PC-3 (cell line): ENCODE measurements around the gene BMP2. TPM values are rescaled to one million over a fixed set of nuclear protein-coding genes. Genes with fewer than 3 reads are reported as not detected.

ENCODE experiments used
- ATAC-seq: fragments of 200-7000 bp; cut with Tn5 transposase; 2 replicates; pipeline ENCODE4 v1.9.1; 2020; ENCODE audit warnings: mild to moderate bottlenecking, moderate library complexity
- BruUV-seq: library from RNA; stranded (reverse); fragments of 400-500 nt; replicated peaks from 2 replicates; lab custom pipeline; 2021; lab: Mats Ljungman, UMichigan
- CTCF ChIA-PET: fragments of 300-600 bp; sonication (Branson Sonifier 250); formaldehyde crosslinking; loops from one replicate; lab custom pipeline; 2022; ENCODE audit warnings: antibody characterized with exemption; lab: Charles Lee
- POLR2A ChIA-PET: fragments of 300-600 bp; sonication (Branson Sonifier 250); formaldehyde crosslinking; loops from one replicate; lab custom pipeline; 2022; ENCODE audit warnings: antibody characterized with exemption; ENCODE audit not compliant: unreplicated experiment; lab: Charles Lee
- DNase-seq: peaks from one replicate; pipeline ENCODE4 v3.0.0-alpha.2; 2015
- H2AFZ ChIP-seq: fragments of 300-600 bp; sonication (generic); 2 replicates; pipeline ENCODE4 v1.6.0; 2016; ENCODE audit warnings: antibody characterized with exemption, low read length
- H3F3A ChIP-seq: fragments of 300-600 bp; sonication (generic); one replicate; pipeline ENCODE4 v1.6.0; 2017; ENCODE audit warnings: antibody characterized with exemption, low read length, control low read depth, mild to moderate bottlenecking; ENCODE audit not compliant: unreplicated experiment
- H3K27ac ChIP-seq: fragments of 300-600 bp; sonication (generic); 2 replicates; pipeline ENCODE4 v1.5.1; 2016; ENCODE audit warnings: mild to moderate bottlenecking, low read length
- H3K27me3 ChIP-seq: fragments of 300-600 bp; sonication (generic); 2 replicates; pipeline ENCODE4 v1.6.1; 2016; ENCODE audit warnings: low read length, mixed read lengths
- H3K36me3 ChIP-seq: fragments of 300-600 bp; sonication (generic); 2 replicates; pipeline ENCODE4 v1.6.1; 2016; ENCODE audit warnings: low read depth, mixed run types, low read length, mixed read lengths
- H3K4me1 ChIP-seq: fragments of 300-600 bp; sonication (generic); 2 replicates; pipeline ENCODE4 v1.5.1; 2016; ENCODE audit warnings: low read length; ENCODE audit not compliant: insufficient read depth
- H3K4me2 ChIP-seq: fragments of 300-600 bp; sonication (generic); 2 replicates; pipeline ENCODE4 v1.6.0; 2016; ENCODE audit warnings: low read length
- H3K4me3 ChIP-seq: fragments of 300-600 bp; sonication (generic); 2 replicates; pipeline ENCODE4 v1.5.1; 2016; ENCODE audit warnings: mild to moderate bottlenecking, low read length, mixed read lengths
- H3K79me2 ChIP-seq: fragments of 300-600 bp; sonication (generic); 2 replicates; pipeline ENCODE4 v1.6.1; 2017; ENCODE audit warnings: low read length, mixed read lengths
- H3K9ac ChIP-seq: fragments of 300-600 bp; sonication (generic); 2 replicates; pipeline ENCODE4 v1.6.0; 2016; ENCODE audit warnings: mild to moderate bottlenecking, low read length
- H3K9me2 ChIP-seq: fragments of 300-600 bp; sonication (generic); replicated peaks from 2 replicates; pipeline ENCODE4 v1.6.1; 2016; ENCODE audit warnings: mixed run types, low read length, mixed read lengths
- H3K9me3 ChIP-seq: fragments of 300-600 bp; sonication (generic); 2 replicates; pipeline ENCODE4 v1.6.1; 2016; ENCODE audit warnings: low read length, mixed read lengths
- H4K20me1 ChIP-seq: fragments of 300-600 bp; sonication (generic); 2 replicates; pipeline ENCODE4 v1.6.1; 2016; ENCODE audit warnings: low read length, mixed read lengths
- EZH2 ChIP-seq: fragments of 300-600 bp; sonication (generic); IDR thresholded peaks from one replicate; pipeline ENCODE4 v1.6.1; 2017; ENCODE audit warnings: antibody characterized with exemption, mild to moderate bottlenecking, low read length; ENCODE audit not compliant: unreplicated experiment
- EZH2phosphoT487 ChIP-seq: fragments of 300-600 bp; sonication (generic); IDR thresholded peaks from 2 replicates; pipeline ENCODE4 v1.6.1; 2018; ENCODE audit warnings: mild to moderate bottlenecking, antibody characterized with exemption, low read length, borderline replicate concordance
- intact Hi-C: fragments of 100-400 bp; cut with micrococcal nuclease; formaldehyde crosslinking; loops from 2 replicates; pipeline ENCODE4 v1.9.0; 2023
- total RNA-seq: library from RNA; depleted of rRNA; stranded (reverse); fragments of >200 nt; gene quantifications from 2 replicates; pipeline ENCODE4 v1.2.3, GENCODE V29; 2014
- TF ChIP-seq, protein P1 (sequence below): fragments of 300-600 bp; sonication (generic); conservative IDR thresholded peaks from 2 replicates; pipeline ENCODE4 v1.5.1; 2017; ENCODE audit warnings: antibody characterized with exemption, low read depth, mild to moderate bottlenecking, low read length

The BMP2 gene
- total RNA-seq, 1 experiment from 2014 or later: 0.73 TPM

GRCh38 chr20:6811262-6812035 lies 44.0 kb downstream of the BMP2 start:
- no peaks in the 10 kb centered on the region for H3K79me2 ChIP-seq
- ATAC-seq: no peak
- ChIA-PET POLR2A (no interaction called here), CTCF (no interaction called here)
- H3K27me3 ChIP-seq: peaks cover 91% of the 10 kb centered on the region
- no peaks in the 10 kb centered on the region for H3K36me3 ChIP-seq
- no peak overlapping the region for H3K27ac ChIP-seq
- BruUV-seq: no TSS peak
- peaks cover 1% of the 10 kb centered on the region; the same call in 1 of the 2 replicates for H3K9me3 ChIP-seq
- no peak overlapping the region for H3K9ac ChIP-seq
- H3F3A ChIP-seq: no peaks in the 10 kb centered on the region
- TF ChIP-seq, protein P1, sequence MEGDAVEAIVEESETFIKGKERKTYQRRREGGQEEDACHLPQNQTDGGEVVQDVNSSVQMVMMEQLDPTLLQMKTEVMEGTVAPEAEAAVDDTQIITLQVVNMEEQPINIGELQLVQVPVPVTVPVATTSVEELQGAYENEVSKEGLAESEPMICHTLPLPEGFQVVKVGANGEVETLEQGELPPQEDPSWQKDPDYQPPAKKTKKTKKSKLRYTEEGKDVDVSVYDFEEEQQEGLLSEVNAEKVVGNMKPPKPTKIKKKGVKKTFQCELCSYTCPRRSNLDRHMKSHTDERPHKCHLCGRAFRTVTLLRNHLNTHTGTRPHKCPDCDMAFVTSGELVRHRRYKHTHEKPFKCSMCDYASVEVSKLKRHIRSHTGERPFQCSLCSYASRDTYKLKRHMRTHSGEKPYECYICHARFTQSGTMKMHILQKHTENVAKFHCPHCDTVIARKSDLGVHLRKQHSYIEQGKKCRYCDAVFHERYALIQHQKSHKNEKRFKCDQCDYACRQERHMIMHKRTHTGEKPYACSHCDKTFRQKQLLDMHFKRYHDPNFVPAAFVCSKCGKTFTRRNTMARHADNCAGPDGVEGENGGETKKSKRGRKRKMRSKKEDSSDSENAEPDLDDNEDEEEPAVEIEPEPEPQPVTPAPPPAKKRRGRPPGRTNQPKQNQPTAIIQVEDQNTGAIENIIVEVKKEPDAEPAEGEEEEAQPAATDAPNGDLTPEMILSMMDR: no peak
- TF ChIP-seq EZH2 (no peak), EZH2phosphoT487 (no peak)
- DNase-seq: no peak
- intact Hi-C loops: no loop called here
- no peak overlapping the region for H3K4me2 ChIP-seq
- no peaks in the 10 kb centered on the region for H3K4me1 ChIP-seq
- H4K20me1 ChIP-seq: no peaks in the 10 kb centered on the region
- H3K4me3 ChIP-seq: no peak overlapping the region
- H2AFZ ChIP-seq: no peak overlapping the region
- H3K9me2 ChIP-seq: no peaks in the 10 kb centered on the region

DNA sequence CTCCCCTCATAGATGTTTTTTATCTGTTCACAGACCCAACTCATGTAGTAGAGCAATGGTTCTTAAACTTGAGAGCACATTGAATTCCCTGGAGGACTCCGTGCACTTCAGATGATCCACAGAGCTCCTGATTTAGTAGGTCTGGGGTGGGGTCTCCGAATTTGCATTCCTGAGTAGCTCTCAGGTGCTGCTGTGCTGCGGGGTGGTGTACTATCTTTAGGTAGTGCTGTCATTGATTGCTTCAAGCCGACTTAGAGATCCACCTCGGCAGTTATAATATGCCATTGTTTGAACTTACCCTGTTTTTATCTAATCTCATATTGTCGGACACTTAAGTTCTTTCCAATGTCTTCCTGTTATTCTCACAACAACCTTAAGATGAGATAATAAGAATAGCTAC lies 45.0 kb downstream of the BMP2 start:
- Histone ChIP-seq H3K4me2 (no peak overlapping the region), H2AFZ (no peak overlapping the region), H3F3A (no peaks in the 10 kb centered on the region), H4K20me1 (no peaks in the 10 kb centered on the region), H3K4me3 (no peak overlapping the region), H3K79me2 (no peaks in the 10 kb centered on the region), H3K9ac (no peak overlapping the region), H3K36me3 (no peaks in the 10 kb centered on the region), H3K9me3 (no peaks in the 10 kb centered on the region), H3K9me2 (no peaks in the 10 kb centered on the region), H3K27ac (no peak overlapping the region), H3K4me1 (no peaks in the 10 kb centered on the region), H3K27me3 (peaks cover 86% of the 10 kb centered on the region)
- ChIA-PET POLR2A (no interaction called here), CTCF (no interaction called here)
- TF ChIP-seq, protein P1: no peak
- TF ChIP-seq EZH2phosphoT487 (no peak; the same call in 1 of the 2 replicates), EZH2 (no peak)
- ATAC-seq: no peak
- intact Hi-C loops: no loop called here
- no TSS peak for BruUV-seq
- no peak for DNase-seq

DNA sequence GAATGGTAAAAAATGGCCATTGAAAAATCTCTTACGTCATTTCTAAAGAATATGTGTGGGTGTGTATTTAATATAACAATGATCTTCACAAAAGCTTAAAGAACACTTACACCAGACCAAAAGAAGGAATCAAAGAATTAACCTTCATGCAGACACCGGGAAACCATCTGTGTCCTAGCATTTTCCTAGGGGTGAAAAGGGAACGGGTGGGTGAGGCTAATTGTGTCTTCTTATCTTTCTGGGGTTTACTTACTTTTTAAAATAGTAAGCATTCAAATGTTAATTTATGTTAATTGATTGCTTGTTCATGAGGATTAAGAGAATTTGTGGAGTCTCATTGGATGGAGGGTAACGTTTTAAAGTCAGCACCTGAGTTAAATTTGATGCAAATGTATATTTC lies 47.5 kb downstream of the BMP2 start:
- H3F3A ChIP-seq: no peaks in the 10 kb centered on the region
- no peaks in the 10 kb centered on the region for H3K9me3 ChIP-seq
- no peaks in the 10 kb centered on the region for H3K4me1 ChIP-seq
- H3K36me3 ChIP-seq: no peaks in the 10 kb centered on the region
- CTCF ChIA-PET: no interaction called here
- TF ChIP-seq EZH2phosphoT487 (no peak), EZH2 (no peak)
- TF ChIP-seq, protein P1: no peak
- no peak overlapping the region for H3K4me3 ChIP-seq
- no peaks in the 10 kb centered on the region for H4K20me1 ChIP-seq
- no peak for ATAC-seq
- no peak overlapping the region for H3K4me2 ChIP-seq
- POLR2A ChIA-PET: no interaction called here
- H3K27ac ChIP-seq: no peak overlapping the region
- no peak for DNase-seq
- no peak overlapping the region for H3K9ac ChIP-seq
- H3K27me3 ChIP-seq: peaks cover 86% of the 10 kb centered on the region
- H2AFZ ChIP-seq: no peak overlapping the region
- intact Hi-C loops: no loop called here
- no peaks in the 10 kb centered on the region for H3K9me2 ChIP-seq
- no peaks in the 10 kb centered on the region for H3K79me2 ChIP-seq
- BruUV-seq: no TSS peak
